Endothelial cell of umbilical vein (primary cell): Measurements from ENCODE around the gene HECTD4. TPM values are rescaled to one million over a fixed set of nuclear protein-coding genes. Genes with fewer than 3 reads are reported as not detected.

ENCODE experiments used
- BruUV-seq: library from RNA; stranded (reverse); fragments of 400-500 nt; replicated peaks from 2 replicates; lab custom pipeline; 2021; lab: Mats Ljungman, UMichigan
- CTCF ChIA-PET: fragments of 300-600, 350-600 bp; sonication (Branson Sonifier 250); formaldehyde crosslinking; loops from one replicate; lab custom pipeline; 2021; ENCODE audit warnings: antibody characterized with exemption, inconsistent platforms; lab: Charles Lee
- POLR2A ChIA-PET: fragments of 300-600, 350-600 bp; sonication (Branson Sonifier 250); formaldehyde crosslinking; loops from one replicate; lab custom pipeline; 2021; ENCODE audit warnings: antibody characterized with exemption, inconsistent platforms; lab: Charles Lee
- DNase-seq: peaks from one replicate; pipeline ENCODE4 v3.0.0-alpha.2; 2011; ENCODE audit warnings: low read depth, low spot score
- FAIRE-seq: peaks from 2 replicates; lab custom pipeline; 2011; peaks lifted over from hg19 to GRCh38; lab: Jason Lieb, UNC
- H2AFZ ChIP-seq: 2 replicates; pipeline ENCODE4 v1.6.0; 2012; ENCODE audit warnings: low read depth, low read length, control low read depth, inconsistent platforms
- H3K27ac ChIP-seq: 2 replicates; pipeline ENCODE4 v1.5.1; 2011; ENCODE audit warnings: low read depth, mild to moderate bottlenecking, control low read depth, low read length, moderate library complexity; ENCODE audit not compliant: insufficient read depth
- H3K27me3 ChIP-seq, 2 experiments: 2 replicates each; pipeline versions ENCODE4 v1.6.0 to v1.6.1; 2011; ENCODE audit warnings: low read length in 2 of 2, mixed read lengths in 1 of 2; ENCODE audit not compliant: control insufficient read depth in 2 of 2, insufficient read depth in 2 of 2
- H3K36me3 ChIP-seq, 2 experiments: 2 replicates in 1 of 2; 3 replicates in 1 of 2; pipeline ENCODE4 v1.5.1; 2011; ENCODE audit warnings: low read length in 2 of 2, mild to moderate bottlenecking in 1 of 2, moderate library complexity in 1 of 2; ENCODE audit not compliant: control insufficient read depth in 2 of 2, insufficient read depth in 2 of 2; ENCODE audit errors: extremely low read depth in 1 of 2
- H3K4me1 ChIP-seq: 3 replicates; pipeline ENCODE4 v1.5.1; 2011; ENCODE audit warnings: mild to moderate bottlenecking, low read length; ENCODE audit not compliant: control insufficient read depth, insufficient read depth; ENCODE audit errors: extremely low read depth
- H3K4me2 ChIP-seq: 2 replicates; pipeline ENCODE4 v1.6.1; 2011; ENCODE audit warnings: low read length, control low read depth, mixed read lengths; ENCODE audit not compliant: insufficient read depth
- H3K4me3 ChIP-seq, 3 experiments: fragments of 200-600 bp in 1 of 3; sonication (generic), shearing (Covaris generic) in 1 of 3; replicated peaks in 1 of 3; 2 replicates each; pipeline ENCODE4 v1.5.1; 2011 to 2016; ENCODE audit warnings: control low read depth in 3 of 3, low read length in 3 of 3, mild to moderate bottlenecking in 2 of 3, inconsistent platforms in 1 of 3, low read depth in 1 of 3, moderate library complexity in 1 of 3; ENCODE audit not compliant: insufficient read depth in 1 of 3
- H3K79me2 ChIP-seq: 2 replicates; pipeline ENCODE4 v1.6.0; 2012; ENCODE audit warnings: low read length, inconsistent platforms; ENCODE audit not compliant: control insufficient read depth, insufficient read depth
- H3K9ac ChIP-seq: replicated peaks from 2 replicates; pipeline ENCODE3; 2011; ENCODE audit warnings: low read length, control low read depth; ENCODE audit not compliant: insufficient read depth; ENCODE audit errors: extremely low read depth
- H3K9me1 ChIP-seq: replicated peaks from 3 replicates; pipeline ENCODE4 v1.6.0; 2011; ENCODE audit warnings: mild to moderate bottlenecking, low read length; ENCODE audit not compliant: control insufficient read depth, insufficient read depth; ENCODE audit errors: extremely low read depth
- H3K9me3 ChIP-seq: replicated peaks from 2 replicates; pipeline ENCODE4 v1.5.1; 2012; ENCODE audit warnings: low read length, inconsistent platforms; ENCODE audit not compliant: control insufficient read depth, insufficient read depth
- H4K20me1 ChIP-seq: replicated peaks from 2 replicates; pipeline ENCODE3; 2011; ENCODE audit warnings: mild to moderate bottlenecking, low read length; ENCODE audit not compliant: control insufficient read depth, insufficient read depth; ENCODE audit errors: extremely low read depth
- CTCF ChIP-seq, 2 donors: IDR thresholded peaks; 1 replicate in 1 of 2; 2 replicates in 1 of 2; pipeline ENCODE4 v1.5.1; 2011; ENCODE audit warnings: low read length in 2 of 2, mild to moderate bottlenecking in 2 of 2, moderate library complexity in 2 of 2, control low read depth in 1 of 2, inconsistent platforms in 1 of 2, low read depth in 1 of 2; ENCODE audit not compliant: insufficient read depth in 1 of 2; ENCODE audit errors: extremely low read depth in 1 of 2
- EZH2 ChIP-seq: IDR thresholded peaks from 2 replicates; pipeline ENCODE4 v1.6.1; 2012; ENCODE audit warnings: borderline replicate concordance, low read depth, mild to moderate bottlenecking, moderate library complexity, low read length, inconsistent platforms; ENCODE audit not compliant: severe bottlenecking
- FOS ChIP-seq: IDR thresholded peaks from 2 replicates; pipeline ENCODE4 v1.6.1; 2011; ENCODE audit warnings: mild to moderate bottlenecking, low read length, moderate library complexity, borderline replicate concordance; ENCODE audit not compliant: insufficient read depth
- GATA2 ChIP-seq: IDR thresholded peaks from 2 replicates; pipeline ENCODE4 v1.7.0; 2011; ENCODE audit warnings: low read depth, mild to moderate bottlenecking, moderate library complexity, mixed read lengths, low read length; ENCODE audit not compliant: insufficient read length, insufficient read depth
- JUN ChIP-seq: IDR thresholded peaks from 2 replicates; pipeline ENCODE4 v1.6.1; 2011; ENCODE audit warnings: borderline replicate concordance, low read depth; ENCODE audit not compliant: insufficient read length, insufficient read depth
- MYC ChIP-seq: IDR thresholded peaks from one replicate; pipeline ENCODE4 v1.6.1; 2011; ENCODE audit warnings: mild to moderate bottlenecking, low read depth, low read length
- POLR2A ChIP-seq: IDR thresholded peaks from 2 replicates; pipeline ENCODE4 v1.6.1; 2012; ENCODE audit warnings: low read depth, mild to moderate bottlenecking, control low read depth, low read length
- POLR2AphosphoS5 ChIP-seq: IDR thresholded peaks from 2 replicates; pipeline ENCODE4 v1.6.1; 2012; ENCODE audit warnings: low read depth, mild to moderate bottlenecking, control low read depth, low read length, moderate library complexity; ENCODE audit not compliant: insufficient read depth
- dilution Hi-C: fragments of 300-500 bp; cut with MboI; formaldehyde crosslinking; loops from one replicate; pipeline ENCODE4 v1.15.0; 2019; ENCODE audit warnings: low sequenced_read_pairs; ENCODE audit not compliant: extremely low pct_ligation_motif_present
- intact Hi-C: fragments of 100-400 bp; cut with micrococcal nuclease; formaldehyde crosslinking; loops from one replicate; pipeline ENCODE4 v1.10.0; 2022
- polyA plus RNA-seq, 4 experiments: library from polyadenylated mRNA; depleted of rRNA in 3 of 4; stranded (reverse) in 3 of 4; unstranded in 1 of 4; fragments of >200 nt; gene quantifications; 2 replicates each; pipeline versions ENCODE4 v1.2.1 to v1.2.3, GENCODE V29; 2011 to 2012; ENCODE audit warnings: missing spikeins in 1 of 4
- total RNA-seq: library from RNA; stranded (reverse); gene quantifications from 2 replicates; pipeline ENCODE4 v1.2.3, GENCODE V29; 2021
- TF ChIP-seq, protein P1 (sequence below): IDR thresholded peaks from 2 replicates; pipeline ENCODE4 v1.6.1; 2011; ENCODE audit not compliant: insufficient read depth, insufficient read length

HECTD4 gene
- total and polyA plus RNA-seq, 2 donors (not counting 3 experiments of a cell fraction or from before 2014, with no cell fraction given): 9.7 to 47.7 TPM

DNA sequence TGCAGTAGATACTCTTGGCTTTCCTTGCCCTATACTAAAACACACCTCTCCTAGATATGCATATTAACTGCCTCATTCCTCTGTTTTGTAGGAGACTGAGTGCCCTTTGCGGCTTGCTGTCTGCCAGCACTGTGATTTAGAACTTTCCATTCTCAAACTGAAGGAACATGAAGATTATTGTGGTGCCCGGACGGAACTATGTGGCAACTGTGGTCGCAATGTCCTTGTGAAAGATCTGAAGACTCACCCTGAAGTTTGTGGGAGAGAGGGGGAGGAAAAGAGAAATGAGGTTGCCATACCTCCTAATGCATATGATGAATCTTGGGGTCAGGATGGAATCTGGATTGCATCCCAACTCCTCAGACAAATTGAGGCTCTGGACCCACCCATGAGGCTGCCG is 241.5 kb downstream of the HECTD4 start:
- no peak for TF ChIP-seq EZH2
- TF ChIP-seq FOS: no peak
- TF ChIP-seq POLR2AphosphoS5: no peak
- TF ChIP-seq MYC: no peak
- TF ChIP-seq JUN: no peak
- TF ChIP-seq GATA2: no peak
- TF ChIP-seq CTCF (IDR thresholded peaks at IDR 0.05; ENCODE audit: extremely low read depth in 1 of 2, insufficient read depth in 1 of 2, low read depth in 1 of 2, low read length in 2 of 2): no peak
- no peak for TF ChIP-seq POLR2A
- TF ChIP-seq, protein P1, sequence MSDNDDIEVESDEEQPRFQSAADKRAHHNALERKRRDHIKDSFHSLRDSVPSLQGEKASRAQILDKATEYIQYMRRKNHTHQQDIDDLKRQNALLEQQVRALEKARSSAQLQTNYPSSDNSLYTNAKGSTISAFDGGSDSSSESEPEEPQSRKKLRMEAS: no peak
- no peaks in the 10 kb centered on the region for H3K27me3 ChIP-seq
- H4K20me1 ChIP-seq: no peaks in the 10 kb centered on the region
- no peak overlapping the region for H2AFZ ChIP-seq
- H3K9me3 ChIP-seq: no peaks in the 10 kb centered on the region
- H3K79me2 ChIP-seq: no peaks in the 10 kb centered on the region
- ChIA-PET CTCF (no interaction called here), POLR2A (no interaction called here)
- H3K4me1 ChIP-seq: peaks cover 3% of the 10 kb centered on the region
- no peaks in the 10 kb centered on the region for H3K9me1 ChIP-seq
- dilution Hi-C loops: no loop called here
- H3K9ac ChIP-seq: no peak overlapping the region
- no peak for DNase-seq
- no peak for FAIRE-seq
- no peak overlapping the region for H3K4me3 ChIP-seq
- intact Hi-C loops: no loop called here
- peaks cover 19% of the 10 kb centered on the region in 2 experiments for H3K36me3 ChIP-seq
- no TSS peak for BruUV-seq
- H3K27ac ChIP-seq: no peak overlapping the region
- H3K4me2 ChIP-seq: no peak overlapping the region
